GM23338 (cell line): ENCODE measurements around the gene MLLT10. TPM values are rescaled to one million over a fixed set of nuclear protein-coding genes. Genes with fewer than 3 reads are reported as not detected.
A peak's percentile ranks its signal among the peaks of the same experiment; 100 is the strongest.

Source experiments
- ATAC-seq: fragments of 200-7000 bp; cut with Tn5 transposase; 3 replicates; pipeline ENCODE4 v1.9.1; 2020
- DNase-seq: peaks from one replicate; pipeline ENCODE4 v3.0.0-alpha.2; 2015; ENCODE audit warnings: low spot score
- H2AFZ ChIP-seq: fragments of 200-600 bp; sonication (generic); 2 replicates; pipeline ENCODE4 v1.8.0; 2016; ENCODE audit warnings: antibody characterized with exemption, mild to moderate bottlenecking, moderate library complexity
- H3F3A ChIP-seq: fragments of 200-600 bp; sonication (generic); replicated peaks from 2 replicates; pipeline ENCODE4 v1.8.0; 2017; ENCODE audit warnings: antibody characterized with exemption, mixed run types, low read depth
- H3K27ac ChIP-seq: fragments of 200-600 bp; sonication (generic); 2 replicates; pipeline ENCODE4 v1.6.1; 2016; ENCODE audit warnings: low read depth
- H3K27me3 ChIP-seq: fragments of 200-600 bp; sonication (generic); 2 replicates; pipeline ENCODE4 v1.8.0; 2016; ENCODE audit warnings: mild to moderate bottlenecking, mixed run types, moderate library complexity; ENCODE audit not compliant: insufficient read depth
- H3K36me3 ChIP-seq: fragments of 200-600 bp; sonication (generic); 2 replicates; pipeline ENCODE4 v1.8.0; 2016; ENCODE audit warnings: mild to moderate bottlenecking; ENCODE audit not compliant: insufficient read depth
- H3K4me1 ChIP-seq: fragments of 200-600 bp; sonication (generic); 2 replicates; pipeline ENCODE4 v1.8.0; 2016; ENCODE audit warnings: mild to moderate bottlenecking, moderate library complexity; ENCODE audit not compliant: insufficient read depth
- H3K4me2 ChIP-seq: fragments of 200-600 bp; sonication (generic); 2 replicates; pipeline ENCODE4 v1.7.1; 2017; ENCODE audit warnings: mixed run types
- H3K4me3 ChIP-seq: fragments of 200-600 bp; sonication (generic); 2 replicates; pipeline ENCODE4 v1.6.1; 2016; ENCODE audit warnings: mixed run types
- H3K79me2 ChIP-seq: fragments of 200-600 bp; sonication (generic); replicated peaks from 2 replicates; pipeline ENCODE4 v1.8.0; 2017; ENCODE audit warnings: mild to moderate bottlenecking; ENCODE audit not compliant: insufficient read depth
- H3K9me2 ChIP-seq: fragments of 200-600 bp; sonication (generic); 2 replicates; pipeline ENCODE4 v1.8.0; 2017; ENCODE audit not compliant: insufficient read depth
- H4K20me1 ChIP-seq: fragments of 200-600 bp; sonication (generic); replicated peaks from 2 replicates; pipeline ENCODE4 v1.8.0; 2017; ENCODE audit warnings: mild to moderate bottlenecking; ENCODE audit not compliant: insufficient read depth
- H3K27ac Mint-ChIP-seq: 2 replicates; pipeline ENCODE4 v1.8.0; 2020; ENCODE audit warnings: inconsistent platforms, mild to moderate bottlenecking, moderate library complexity, mixed read lengths
- H3K27me3 Mint-ChIP-seq: 3 replicates; pipeline ENCODE4 v1.8.0; 2022; ENCODE audit warnings: low read depth, mild to moderate bottlenecking, moderate library complexity, mixed read lengths, inconsistent platforms; ENCODE audit not compliant: insufficient read depth, poor library complexity
- H3K36me3 Mint-ChIP-seq: 3 replicates; pipeline ENCODE4 v1.8.0; 2021; ENCODE audit warnings: low read depth, mild to moderate bottlenecking, inconsistent platforms, moderate library complexity, mixed read lengths
- H3K4me1 Mint-ChIP-seq: 3 replicates; pipeline ENCODE4 v1.8.0; 2020; ENCODE audit warnings: mild to moderate bottlenecking, inconsistent platforms, mixed read lengths
- H3K4me3 Mint-ChIP-seq: 3 replicates; pipeline ENCODE4 v1.8.0; 2021; ENCODE audit warnings: moderate library complexity, mild to moderate bottlenecking, inconsistent platforms, mixed read lengths
- H3K9me3 Mint-ChIP-seq: 3 replicates; pipeline ENCODE4 v1.8.0; 2020; ENCODE audit warnings: moderate library complexity, mild to moderate bottlenecking, inconsistent platforms, mixed read lengths
- CREB1 ChIP-seq: fragments of 250-450 bp; sonication (Bioruptor Pico); IDR thresholded peaks from 2 replicates; pipeline ENCODE4 v1.5.0; 2020; ENCODE audit warnings: low read depth, mild to moderate bottlenecking, moderate library complexity
- EZH2 ChIP-seq: fragments of 200-600 bp; sonication (generic); IDR thresholded peaks from one replicate; pipeline ENCODE4 v1.8.0; 2017; ENCODE audit warnings: antibody characterized with exemption, mild to moderate bottlenecking, low read depth; ENCODE audit not compliant: unreplicated experiment
- EZH2phosphoT487 ChIP-seq: fragments of 200-600 bp; sonication (generic); IDR thresholded peaks from one replicate; pipeline ENCODE4 v1.8.1; 2018; ENCODE audit warnings: antibody characterized with exemption; ENCODE audit not compliant: unreplicated experiment
- JUNB ChIP-seq: IDR thresholded peaks from one replicate; pipeline ENCODE4 v1.6.1; 2016; ENCODE audit warnings: antibody characterized with exemption; ENCODE audit not compliant: unreplicated experiment
- NANOG ChIP-seq: IDR thresholded peaks from 2 replicates; pipeline ENCODE4 v1.6.1; 2016; ENCODE audit warnings: antibody characterized with exemption, borderline replicate concordance
- STAT1 ChIP-seq: IDR thresholded peaks from one replicate; pipeline ENCODE4 v1.6.1; 2016; ENCODE audit warnings: antibody characterized with exemption; ENCODE audit not compliant: unreplicated experiment
- ZNF114 ChIP-seq: fragments of 250-450 bp; sonication (Bioruptor Pico); IDR thresholded peaks from 2 replicates; pipeline ENCODE4 v1.5.0; 2020; ENCODE audit warnings: mild to moderate bottlenecking, moderate library complexity
- ZNF331 ChIP-seq: fragments of 250-450 bp; sonication (Bioruptor Pico); IDR thresholded peaks from 2 replicates; pipeline ENCODE4 v1.5.0; 2020; ENCODE audit warnings: low read depth, mild to moderate bottlenecking, moderate library complexity
- polyA plus RNA-seq: library from polyadenylated mRNA; unstranded; fragments of >200 nt; fragmentation: Nextera tagmentation; extraction: Ambion mirVana; gene quantifications from 2 replicates; pipeline ENCODE4 v1.2.1, GENCODE V29; 2016
- total RNA-seq: library from RNA; depleted of rRNA; stranded (reverse); fragments of >200 nt; shearing (Covaris generic); gene quantifications from 2 replicates; pipeline ENCODE4 v1.2.3, GENCODE V29; 2014
- TF ChIP-seq, protein P1 (sequence below), 2 experiments: fragments of 200-600 bp in 1 of 2; sonication (generic) in 1 of 2; conservative IDR thresholded peaks; 2 replicates each; pipeline versions ENCODE4 v1.5.1 to v1.6.1; 2016 to 2017; ENCODE audit warnings: antibody characterized with exemption in 2 of 2, low read depth in 2 of 2, mild to moderate bottlenecking in 2 of 2, moderate library complexity in 1 of 2
- TF ChIP-seq, protein P2 (sequence below): fragments of 250-450 bp; sonication (Bioruptor Pico); IDR thresholded peaks from 2 replicates; pipeline ENCODE4 v1.5.0; 2020; ENCODE audit warnings: mild to moderate bottlenecking, moderate library complexity
- TF ChIP-seq, protein P3 (sequence below): IDR thresholded peaks from one replicate; pipeline ENCODE4 v1.6.1; 2018; ENCODE audit warnings: antibody characterized with exemption; ENCODE audit not compliant: unreplicated experiment
- TF ChIP-seq, protein P4 (sequence below): IDR thresholded peaks from 2 replicates; pipeline ENCODE4 v1.6.1; 2016; ENCODE audit warnings: antibody characterized with exemption

Gene MLLT10
- total and polyA plus RNA-seq, 2 experiments from 2014 or later = 28.8 to 55.4 TPM

DNA sequence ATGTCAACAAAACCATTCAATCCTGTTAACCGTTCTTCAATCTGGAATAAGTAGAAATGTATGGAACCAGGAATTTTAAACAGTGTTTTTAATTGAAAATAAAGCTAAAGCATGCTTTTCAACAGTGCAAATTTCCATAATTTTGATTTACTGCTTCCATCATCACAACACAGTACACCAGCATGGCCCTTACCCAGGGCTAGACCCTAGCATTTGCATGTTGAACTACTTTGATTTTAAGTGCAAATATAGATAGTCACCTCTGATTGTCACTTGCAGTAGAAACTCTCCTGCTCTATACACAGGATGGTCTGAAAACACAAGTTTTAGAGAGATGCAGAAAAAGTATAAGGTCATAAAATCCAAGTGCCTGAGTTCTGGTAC lies 20.6 kb upstream of the MLLT10 start:
- H3K9me2 ChIP-seq = no peaks in the 10 kb centered on the region
- no peak for DNase-seq
- peaks cover 11% of the 10 kb centered on the region for H3F3A ChIP-seq
- H3K27ac Mint-ChIP-seq = no peak overlapping the region
- H3K4me3 ChIP-seq = peak overlapping the region; percentile 60
- peak overlapping the region; percentile 85 for H3K4me2 ChIP-seq
- peaks cover 43% of the 10 kb centered on the region for H3K27me3 ChIP-seq
- peaks cover 56% of the 10 kb centered on the region for H3K4me1 ChIP-seq
- H3K79me2 ChIP-seq = peaks cover 5% of the 10 kb centered on the region; the same call in 1 of the 2 replicates
- H3K9me3 Mint-ChIP-seq = no peaks in the 10 kb centered on the region; the same call in 2 of the 3 replicates
- H3K27ac ChIP-seq = no peak overlapping the region
- H2AFZ ChIP-seq = no peak overlapping the region
- H3K4me1 Mint-ChIP-seq = peaks cover 68% of the 10 kb centered on the region
- peak overlapping the region; percentile 78 for H3K4me3 Mint-ChIP-seq
- H3K36me3 Mint-ChIP-seq = no peaks in the 10 kb centered on the region
- H3K36me3 ChIP-seq = no peaks in the 10 kb centered on the region
- no peak for ATAC-seq
- no peaks in the 10 kb centered on the region; the same call in 1 of the 2 replicates for H4K20me1 ChIP-seq
- H3K27me3 Mint-ChIP-seq = peaks cover 37% of the 10 kb centered on the region
- TF ChIP-seq STAT1 (no peak), ZNF331 (CRISPR knock-in tag) (no peak), EZH2phosphoT487 (no peak), JUNB (no peak), EZH2 (no peak), NANOG (no peak), ZNF114 (CRISPR knock-in tag) (no peak), CREB1 (CRISPR knock-in tag) (no peak)
- TF ChIP-seq, protein P1, sequence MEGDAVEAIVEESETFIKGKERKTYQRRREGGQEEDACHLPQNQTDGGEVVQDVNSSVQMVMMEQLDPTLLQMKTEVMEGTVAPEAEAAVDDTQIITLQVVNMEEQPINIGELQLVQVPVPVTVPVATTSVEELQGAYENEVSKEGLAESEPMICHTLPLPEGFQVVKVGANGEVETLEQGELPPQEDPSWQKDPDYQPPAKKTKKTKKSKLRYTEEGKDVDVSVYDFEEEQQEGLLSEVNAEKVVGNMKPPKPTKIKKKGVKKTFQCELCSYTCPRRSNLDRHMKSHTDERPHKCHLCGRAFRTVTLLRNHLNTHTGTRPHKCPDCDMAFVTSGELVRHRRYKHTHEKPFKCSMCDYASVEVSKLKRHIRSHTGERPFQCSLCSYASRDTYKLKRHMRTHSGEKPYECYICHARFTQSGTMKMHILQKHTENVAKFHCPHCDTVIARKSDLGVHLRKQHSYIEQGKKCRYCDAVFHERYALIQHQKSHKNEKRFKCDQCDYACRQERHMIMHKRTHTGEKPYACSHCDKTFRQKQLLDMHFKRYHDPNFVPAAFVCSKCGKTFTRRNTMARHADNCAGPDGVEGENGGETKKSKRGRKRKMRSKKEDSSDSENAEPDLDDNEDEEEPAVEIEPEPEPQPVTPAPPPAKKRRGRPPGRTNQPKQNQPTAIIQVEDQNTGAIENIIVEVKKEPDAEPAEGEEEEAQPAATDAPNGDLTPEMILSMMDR (conservative IDR thresholded peaks at IDR 0.05; ENCODE audit: low read depth in 2 of 2) = no peak
- TF ChIP-seq, protein P2, sequence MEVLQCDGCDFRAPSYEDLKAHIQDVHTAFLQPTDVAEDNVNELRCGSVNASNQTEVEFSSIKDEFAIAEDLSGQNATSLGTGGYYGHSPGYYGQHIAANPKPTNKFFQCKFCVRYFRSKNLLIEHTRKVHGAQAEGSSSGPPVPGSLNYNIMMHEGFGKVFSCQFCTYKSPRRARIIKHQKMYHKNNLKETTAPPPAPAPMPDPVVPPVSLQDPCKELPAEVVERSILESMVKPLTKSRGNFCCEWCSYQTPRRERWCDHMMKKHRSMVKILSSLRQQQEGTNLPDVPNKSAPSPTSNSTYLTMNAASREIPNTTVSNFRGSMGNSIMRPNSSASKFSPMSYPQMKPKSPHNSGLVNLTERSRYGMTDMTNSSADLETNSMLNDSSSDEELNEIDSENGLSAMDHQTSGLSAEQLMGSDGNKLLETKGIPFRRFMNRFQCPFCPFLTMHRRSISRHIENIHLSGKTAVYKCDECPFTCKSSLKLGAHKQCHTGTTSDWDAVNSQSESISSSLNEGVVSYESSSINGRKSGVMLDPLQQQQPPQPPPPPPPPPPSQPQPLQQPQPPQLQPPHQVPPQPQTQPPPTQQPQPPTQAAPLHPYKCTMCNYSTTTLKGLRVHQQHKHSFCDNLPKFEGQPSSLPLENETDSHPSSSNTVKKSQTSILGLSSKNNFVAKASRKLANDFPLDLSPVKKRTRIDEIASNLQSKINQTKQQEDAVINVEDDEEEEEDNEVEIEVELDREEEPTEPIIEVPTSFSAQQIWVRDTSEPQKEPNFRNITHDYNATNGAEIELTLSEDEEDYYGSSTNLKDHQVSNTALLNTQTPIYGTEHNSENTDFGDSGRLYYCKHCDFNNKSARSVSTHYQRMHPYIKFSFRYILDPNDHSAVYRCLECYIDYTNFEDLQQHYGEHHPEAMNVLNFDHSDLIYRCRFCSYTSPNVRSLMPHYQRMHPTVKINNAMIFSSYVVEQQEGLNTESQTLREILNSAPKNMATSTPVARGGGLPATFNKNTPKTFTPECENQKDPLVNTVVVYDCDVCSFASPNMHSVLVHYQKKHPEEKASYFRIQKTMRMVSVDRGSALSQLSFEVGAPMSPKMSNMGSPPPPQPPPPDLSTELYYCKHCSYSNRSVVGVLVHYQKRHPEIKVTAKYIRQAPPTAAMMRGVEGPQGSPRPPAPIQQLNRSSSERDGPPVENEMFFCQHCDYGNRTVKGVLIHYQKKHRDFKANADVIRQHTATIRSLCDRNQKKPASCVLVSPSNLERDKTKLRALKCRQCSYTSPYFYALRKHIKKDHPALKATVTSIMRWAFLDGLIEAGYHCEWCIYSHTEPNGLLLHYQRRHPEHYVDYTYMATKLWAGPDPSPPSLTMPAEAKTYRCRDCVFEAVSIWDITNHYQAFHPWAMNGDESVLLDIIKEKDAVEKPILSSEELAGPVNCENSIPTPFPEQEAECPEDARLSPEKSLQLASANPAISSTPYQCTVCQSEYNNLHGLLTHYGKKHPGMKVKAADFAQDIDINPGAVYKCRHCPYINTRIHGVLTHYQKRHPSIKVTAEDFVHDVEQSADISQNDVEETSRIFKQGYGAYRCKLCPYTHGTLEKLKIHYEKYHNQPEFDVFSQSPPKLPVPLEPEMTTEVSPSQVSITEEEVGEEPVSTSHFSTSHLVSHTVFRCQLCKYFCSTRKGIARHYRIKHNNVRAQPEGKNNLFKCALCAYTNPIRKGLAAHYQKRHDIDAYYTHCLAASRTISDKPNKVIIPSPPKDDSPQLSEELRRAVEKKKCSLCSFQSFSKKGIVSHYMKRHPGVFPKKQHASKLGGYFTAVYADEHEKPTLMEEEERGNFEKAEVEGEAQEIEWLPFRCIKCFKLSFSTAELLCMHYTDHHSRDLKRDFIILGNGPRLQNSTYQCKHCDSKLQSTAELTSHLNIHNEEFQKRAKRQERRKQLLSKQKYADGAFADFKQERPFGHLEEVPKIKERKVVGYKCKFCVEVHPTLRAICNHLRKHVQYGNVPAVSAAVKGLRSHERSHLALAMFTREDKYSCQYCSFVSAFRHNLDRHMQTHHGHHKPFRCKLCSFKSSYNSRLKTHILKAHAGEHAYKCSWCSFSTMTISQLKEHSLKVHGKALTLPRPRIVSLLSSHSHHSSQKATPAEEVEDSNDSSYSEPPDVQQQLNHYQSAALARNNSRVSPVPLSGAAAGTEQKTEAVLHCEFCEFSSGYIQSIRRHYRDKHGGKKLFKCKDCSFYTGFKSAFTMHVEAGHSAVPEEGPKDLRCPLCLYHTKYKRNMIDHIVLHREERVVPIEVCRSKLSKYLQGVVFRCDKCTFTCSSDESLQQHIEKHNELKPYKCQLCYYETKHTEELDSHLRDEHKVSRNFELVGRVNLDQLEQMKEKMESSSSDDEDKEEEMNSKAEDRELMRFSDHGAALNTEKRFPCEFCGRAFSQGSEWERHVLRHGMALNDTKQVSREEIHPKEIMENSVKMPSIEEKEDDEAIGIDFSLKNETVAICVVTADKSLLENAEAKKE (CRISPR knock-in tag) = no peak
- TF ChIP-seq, protein P3, sequence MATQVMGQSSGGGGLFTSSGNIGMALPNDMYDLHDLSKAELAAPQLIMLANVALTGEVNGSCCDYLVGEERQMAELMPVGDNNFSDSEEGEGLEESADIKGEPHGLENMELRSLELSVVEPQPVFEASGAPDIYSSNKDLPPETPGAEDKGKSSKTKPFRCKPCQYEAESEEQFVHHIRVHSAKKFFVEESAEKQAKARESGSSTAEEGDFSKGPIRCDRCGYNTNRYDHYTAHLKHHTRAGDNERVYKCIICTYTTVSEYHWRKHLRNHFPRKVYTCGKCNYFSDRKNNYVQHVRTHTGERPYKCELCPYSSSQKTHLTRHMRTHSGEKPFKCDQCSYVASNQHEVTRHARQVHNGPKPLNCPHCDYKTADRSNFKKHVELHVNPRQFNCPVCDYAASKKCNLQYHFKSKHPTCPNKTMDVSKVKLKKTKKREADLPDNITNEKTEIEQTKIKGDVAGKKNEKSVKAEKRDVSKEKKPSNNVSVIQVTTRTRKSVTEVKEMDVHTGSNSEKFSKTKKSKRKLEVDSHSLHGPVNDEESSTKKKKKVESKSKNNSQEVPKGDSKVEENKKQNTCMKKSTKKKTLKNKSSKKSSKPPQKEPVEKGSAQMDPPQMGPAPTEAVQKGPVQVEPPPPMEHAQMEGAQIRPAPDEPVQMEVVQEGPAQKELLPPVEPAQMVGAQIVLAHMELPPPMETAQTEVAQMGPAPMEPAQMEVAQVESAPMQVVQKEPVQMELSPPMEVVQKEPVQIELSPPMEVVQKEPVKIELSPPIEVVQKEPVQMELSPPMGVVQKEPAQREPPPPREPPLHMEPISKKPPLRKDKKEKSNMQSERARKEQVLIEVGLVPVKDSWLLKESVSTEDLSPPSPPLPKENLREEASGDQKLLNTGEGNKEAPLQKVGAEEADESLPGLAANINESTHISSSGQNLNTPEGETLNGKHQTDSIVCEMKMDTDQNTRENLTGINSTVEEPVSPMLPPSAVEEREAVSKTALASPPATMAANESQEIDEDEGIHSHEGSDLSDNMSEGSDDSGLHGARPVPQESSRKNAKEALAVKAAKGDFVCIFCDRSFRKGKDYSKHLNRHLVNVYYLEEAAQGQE = no peak
- TF ChIP-seq, protein P4, sequence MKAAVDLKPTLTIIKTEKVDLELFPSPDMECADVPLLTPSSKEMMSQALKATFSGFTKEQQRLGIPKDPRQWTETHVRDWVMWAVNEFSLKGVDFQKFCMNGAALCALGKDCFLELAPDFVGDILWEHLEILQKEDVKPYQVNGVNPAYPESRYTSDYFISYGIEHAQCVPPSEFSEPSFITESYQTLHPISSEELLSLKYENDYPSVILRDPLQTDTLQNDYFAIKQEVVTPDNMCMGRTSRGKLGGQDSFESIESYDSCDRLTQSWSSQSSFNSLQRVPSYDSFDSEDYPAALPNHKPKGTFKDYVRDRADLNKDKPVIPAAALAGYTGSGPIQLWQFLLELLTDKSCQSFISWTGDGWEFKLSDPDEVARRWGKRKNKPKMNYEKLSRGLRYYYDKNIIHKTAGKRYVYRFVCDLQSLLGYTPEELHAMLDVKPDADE = no peak
